Motor neuron (in vitro differentiated cells): ENCODE measurements around the gene FAM25C. TPM values are rescaled to one million over a fixed set of nuclear protein-coding genes. Genes with fewer than 3 reads are reported as not detected.
"Not testable (repeated sequence)": the region's sequence is repeated elsewhere in the genome, so short reads cannot be mapped to it uniquely, and the experiment has no call there.

ENCODE experiments used
- ATAC-seq, 8 experiments: fragments of 200-7000 bp; cut with Tn5 transposase; replicated peaks in 6 of 8; 2 replicates each; pipeline ENCODE4 v1.8.0; 2021; ENCODE audit warnings: mild to moderate bottlenecking in 8 of 8, moderate library complexity in 8 of 8
- H3K27ac ChIP-seq, 2 donors: fragments of 250-450 bp; sonication (Bioruptor Pico); 2 replicates each; pipeline ENCODE4 v1.9.0; 2021; ENCODE audit warnings: antibody characterized with exemption in 2 of 2, mild to moderate bottlenecking in 2 of 2, moderate library complexity in 1 of 2
- H3K4me1 ChIP-seq, 2 donors: fragments of 250-450 bp; sonication (Bioruptor Pico); replicated peaks in 1 of 2; 2 replicates each; pipeline ENCODE4 v1.6.1; 2021; ENCODE audit warnings: antibody characterized with exemption in 2 of 2, mild to moderate bottlenecking in 2 of 2, moderate library complexity in 1 of 2
- H3K4me3 ChIP-seq, 5 donors: fragments of 250-450 bp; sonication (Bioruptor Pico); 2 replicates each; pipeline ENCODE4 v1.9.0; 2021; ENCODE audit warnings: antibody characterized with exemption in 5 of 5, mild to moderate bottlenecking in 5 of 5, moderate library complexity in 4 of 5
- WGBS, 10 experiments: fragments of 450-650 bp; shearing (Covaris generic); methylation state at CpG; one replicate each; pipeline ENCODE4 v1.0.0; 2022; 5-methylcytosine and 5-hydroxymethylcytosine counted together
- in situ Hi-C, 9 experiments: fragments of 400-800 bp; cut with MboI; loops; one replicate each; pipeline ENCODE4 v1.15.0; 2021; ENCODE audit warnings: low sequenced_read_pairs in 9 of 9, low pct_unique_long_range_greater_than_20kb in 2 of 9; ENCODE audit not compliant: unreplicated experiment in 9 of 9
- total RNA-seq, 8 experiments: library from RNA; unstranded; fragments of 300-600 nt; gene quantifications; 2 replicates each; pipeline versions ENCODE4 v1.2.3 to v1.2.4, GENCODE V29; 2022

The FAM25C gene
- total RNA-seq, 8 experiments from 2014 or later, result not detected

DNA sequence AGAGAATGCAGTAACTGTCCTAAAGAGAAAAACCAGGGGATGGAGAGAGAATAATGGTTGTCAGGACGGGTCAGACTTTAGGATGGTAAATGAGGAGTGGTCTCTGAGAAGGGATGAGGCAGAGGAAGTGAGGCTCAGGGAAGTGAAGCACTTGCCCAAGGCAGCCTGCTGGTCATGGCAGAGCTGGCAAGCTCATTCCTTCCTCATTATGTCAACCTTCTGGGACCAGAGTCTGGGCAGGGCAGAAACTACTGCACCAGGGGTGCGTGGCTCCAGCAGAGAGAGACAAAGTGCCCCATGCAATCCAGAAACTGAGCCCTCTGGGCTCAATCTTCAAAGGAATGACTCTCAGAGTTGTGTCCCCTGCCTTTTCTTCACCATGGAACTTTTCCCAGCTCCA lies 27.5 kb downstream of the FAM25C start:
- H3K27ac ChIP-seq, in situ Hi-C loops, H3K4me3 ChIP-seq, ATAC-seq, H3K4me1 ChIP-seq: not testable (repeated sequence)
- WGBS, 10 experiments, result no CpG with 5 or more reads among the region's 2 CpGs

- ATAC-seq, H3K4me1 ChIP-seq, in situ Hi-C loops, H3K4me3 ChIP-seq, H3K27ac ChIP-seq: not testable (repeated sequence)
- no CpG with 5 or more reads among the region's 5 CpGs for WGBS, 10 experiments
These were observed 28.0 kb downstream of the FAM25C start for GRCh38 chr10:47971598-47971997.

DNA sequence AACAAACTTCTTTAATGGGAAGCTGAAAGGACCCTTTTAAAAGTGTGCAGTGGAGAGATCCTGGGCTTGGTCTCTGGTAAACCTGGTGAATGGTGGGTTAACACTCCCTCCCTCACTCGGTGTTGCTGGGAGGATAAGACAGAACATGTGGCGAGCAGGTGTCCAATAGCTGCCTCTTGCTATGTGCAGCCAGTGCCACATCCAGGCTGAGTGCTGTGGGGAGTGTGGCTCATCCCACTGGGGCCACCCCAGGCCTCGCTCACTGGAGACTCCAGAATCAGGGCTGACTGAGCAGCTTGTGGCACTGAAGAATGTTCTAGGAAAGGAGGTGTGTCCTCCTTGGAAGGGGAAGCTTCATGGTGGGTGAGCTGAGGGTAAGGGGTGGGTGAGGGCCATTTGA lies 29.5 kb downstream of the FAM25C start:
- H3K4me3 ChIP-seq, H3K27ac ChIP-seq, H3K4me1 ChIP-seq, in situ Hi-C loops: not testable (repeated sequence)
- WGBS, 10 experiments, result 29% methylated on average over 1 of the region's 3 CpGs; no CpG with 5 or more reads in 9 of the 10 experiments
- peak in 3 of 8 experiments; percentile 32 to 83 (median 68) for ATAC-seq

- H3K4me1 ChIP-seq, ATAC-seq, H3K27ac ChIP-seq, H3K4me3 ChIP-seq, in situ Hi-C loops: not testable (repeated sequence)
- no CpG with 5 or more reads among the region's 6 CpGs for WGBS, 10 experiments
These were observed 30.6 kb downstream of the FAM25C start for GRCh38 chr10:47968988-47969387.

DNA sequence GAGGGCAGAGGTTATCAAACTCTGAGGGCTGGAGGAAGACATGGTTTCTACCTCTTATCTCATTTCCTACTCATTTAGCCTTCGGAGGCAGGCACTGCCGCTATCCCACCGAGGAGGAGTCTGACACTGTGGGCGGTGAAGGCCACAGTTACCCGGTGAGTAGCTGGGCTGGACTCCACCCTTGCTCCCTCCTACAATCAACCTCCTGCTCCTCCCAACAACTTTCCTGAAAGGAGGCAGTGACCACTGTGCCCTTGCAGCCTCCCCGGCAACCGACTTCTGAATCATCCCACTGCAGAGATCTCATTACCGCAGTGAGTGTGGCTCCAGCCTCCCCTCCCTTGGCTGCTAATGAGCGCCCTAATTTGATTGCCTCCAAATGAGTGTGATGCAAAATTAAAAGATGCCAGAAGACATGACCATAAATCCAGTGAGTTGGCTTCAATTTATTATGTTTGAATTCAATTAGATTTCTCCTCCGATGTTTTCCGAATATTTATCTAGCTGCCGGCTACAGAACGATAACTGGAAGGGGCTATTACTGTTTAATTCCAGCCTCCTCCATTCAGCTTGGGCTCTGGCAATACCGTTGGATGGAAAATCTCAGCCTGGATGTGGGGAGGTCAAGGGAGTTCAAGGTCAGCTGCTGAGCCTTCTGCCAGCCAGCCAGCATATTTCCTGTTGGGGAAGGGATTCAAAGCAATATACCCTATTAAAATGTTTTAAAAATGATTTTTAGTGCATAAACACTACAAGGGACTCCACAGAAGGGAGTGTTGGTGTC lies 35.1 kb downstream of the FAM25C start:
- H3K4me3 ChIP-seq, H3K27ac ChIP-seq, H3K4me1 ChIP-seq, in situ Hi-C loops: not testable (repeated sequence)
- ATAC-seq, result peak in 7 of 8 experiments; percentile 49 to 89 (median 75)
- WGBS, 10 experiments, result no CpG with 5 or more reads among the region's 14 CpGs

DNA sequence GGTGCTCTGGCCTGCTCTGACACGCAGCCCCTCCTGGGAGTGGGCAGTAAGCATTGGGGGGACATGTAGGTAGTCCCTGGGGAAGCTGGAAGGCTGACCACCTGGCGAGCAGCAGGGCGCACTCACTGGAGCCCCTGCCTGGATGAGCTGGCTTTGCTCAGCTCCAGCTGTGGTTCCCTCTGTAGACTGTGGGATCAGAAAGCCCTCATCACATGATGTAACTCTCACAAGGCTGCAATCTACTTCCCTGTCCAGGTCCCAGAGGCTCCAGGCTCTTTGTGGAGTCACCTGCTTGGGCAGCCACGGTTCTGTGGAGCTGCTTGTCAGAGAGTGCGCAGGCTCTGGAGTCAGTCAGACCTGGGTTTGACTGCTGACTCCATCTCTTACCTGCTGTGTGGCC lies 36.8 kb downstream of the FAM25C start:
- peak in 5 of 8 experiments; percentile 33 to 59 (median 51) for ATAC-seq
- H3K4me1 ChIP-seq, H3K27ac ChIP-seq, in situ Hi-C loops, H3K4me3 ChIP-seq: not testable (repeated sequence)
- WGBS, 10 experiments, result no CpG with 5 or more reads among the region's 5 CpGs

- in situ Hi-C loops, ATAC-seq, H3K4me3 ChIP-seq, H3K4me1 ChIP-seq, H3K27ac ChIP-seq: not testable (repeated sequence)
- WGBS, 10 experiments, result no CpG with 5 or more reads among the region's 2 CpGs
These were observed 38.9 kb downstream of the FAM25C start for GRCh38 chr10:47960699-47961098.

DNA sequence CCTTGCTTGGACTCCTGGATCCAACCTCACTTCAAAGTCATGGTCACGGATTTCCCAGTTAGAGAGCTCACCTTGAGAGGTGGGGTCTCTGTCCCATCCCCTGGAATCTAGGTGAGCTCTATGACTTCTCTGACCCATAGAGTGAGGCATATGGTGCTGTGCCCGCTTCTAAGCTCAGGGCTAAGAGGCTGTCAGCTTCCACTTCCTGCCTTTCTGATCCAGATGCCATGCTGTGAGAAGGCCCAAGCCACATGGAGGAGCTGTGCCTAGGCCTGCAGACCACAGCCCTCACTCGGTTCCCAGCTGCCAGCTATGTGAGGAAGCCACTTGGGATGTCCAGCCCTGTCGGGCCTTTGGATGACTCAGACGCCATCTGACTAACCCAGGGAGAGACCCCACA lies 39.9 kb downstream of the FAM25C start:
- ATAC-seq, result peak in 1 of 8 experiments; percentile 16
- H3K4me1 ChIP-seq, H3K4me3 ChIP-seq, H3K27ac ChIP-seq, in situ Hi-C loops: not testable (repeated sequence)
- no CpG with 5 or more reads among the region's 5 CpGs for WGBS, 10 experiments

DNA sequence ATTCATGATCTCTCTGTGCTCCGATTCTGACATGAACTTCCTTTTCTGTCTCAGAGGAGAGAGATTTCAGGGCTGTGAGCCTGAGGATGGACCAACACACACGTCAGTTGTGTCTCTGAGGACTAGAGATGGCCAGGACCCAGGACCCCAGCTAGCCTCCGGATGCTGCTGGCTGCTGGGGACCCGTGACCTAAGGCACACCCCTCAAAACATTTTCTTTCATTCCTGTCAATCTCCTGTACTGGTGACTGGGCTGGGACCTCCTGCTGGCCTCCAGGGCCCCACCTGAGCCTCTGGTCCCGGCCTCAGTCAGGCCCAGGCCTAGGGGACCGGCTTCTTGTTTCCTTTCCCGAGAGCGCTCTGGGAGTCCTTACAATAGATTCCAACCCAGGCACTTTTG lies 42.4 kb downstream of the FAM25C start:
- H3K27ac ChIP-seq, in situ Hi-C loops, H3K4me1 ChIP-seq, H3K4me3 ChIP-seq, ATAC-seq: not testable (repeated sequence)
- WGBS, 10 experiments, result 60 to 100% methylated on average over 1 to 2 of the region's 8 CpGs; no CpG with 5 or more reads in 8 of the 10 experiments

DNA sequence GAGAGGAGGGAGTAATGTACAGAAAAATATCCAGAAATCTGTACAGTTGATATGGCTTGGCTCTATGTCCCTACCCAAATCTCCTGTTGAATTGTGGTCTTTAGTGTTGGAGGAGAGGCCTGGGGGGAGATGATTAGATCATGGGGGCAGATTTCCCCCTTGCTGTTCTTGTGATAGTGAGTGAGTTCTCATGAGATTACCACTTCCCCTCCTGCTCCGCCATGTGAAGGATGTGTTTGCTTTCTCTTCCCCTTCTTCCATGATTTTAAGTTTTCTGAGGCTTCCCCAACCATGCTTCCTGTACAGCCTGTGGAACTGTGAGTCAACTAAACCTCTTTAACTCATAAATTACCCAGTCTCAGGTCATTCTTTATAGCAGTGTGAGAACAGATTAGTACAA lies 52.2 kb downstream of the FAM25C start:
- H3K27ac ChIP-seq, H3K4me1 ChIP-seq, ATAC-seq, in situ Hi-C loops, H3K4me3 ChIP-seq: not testable (repeated sequence)
- no CpG with 5 or more reads among the region's 1 CpG for WGBS, 10 experiments

Other genes with a start within 250 kb of the FAM25C start
- gene SYT15B, start 236.2 kb downstream of the FAM25C start, total RNA-seq, result 1 to 10 TPM in 2 of 8 experiments, under 1 TPM in 5, not detected in 1; 0.18 to 2.4 (median 0.46) TPM
- gene NPY4R2, start 81.1 kb downstream of the FAM25C start, total RNA-seq, result 1 to 10 TPM in 1 of 8 experiments, under 1 TPM in 3, not detected in 4; 0.11 to 1.4 (median 0.21) TPM